Smooth muscle cell of trachea (primary cell): ENCODE data around the gene PGA3. TPM values are rescaled to one million over a fixed set of nuclear protein-coding genes. Genes with fewer than 3 reads are reported as not detected.

ENCODE experiments used
- total RNA-seq: library from RNA; depleted of rRNA; stranded (reverse); fragments of >200 nt; gene quantifications from 2 replicates; pipeline ENCODE4 v1.2.1, GENCODE V29; 2014

PGA3 gene
- total RNA-seq, result 0.50 and 2.0 TPM in 2 replicates

DNA sequence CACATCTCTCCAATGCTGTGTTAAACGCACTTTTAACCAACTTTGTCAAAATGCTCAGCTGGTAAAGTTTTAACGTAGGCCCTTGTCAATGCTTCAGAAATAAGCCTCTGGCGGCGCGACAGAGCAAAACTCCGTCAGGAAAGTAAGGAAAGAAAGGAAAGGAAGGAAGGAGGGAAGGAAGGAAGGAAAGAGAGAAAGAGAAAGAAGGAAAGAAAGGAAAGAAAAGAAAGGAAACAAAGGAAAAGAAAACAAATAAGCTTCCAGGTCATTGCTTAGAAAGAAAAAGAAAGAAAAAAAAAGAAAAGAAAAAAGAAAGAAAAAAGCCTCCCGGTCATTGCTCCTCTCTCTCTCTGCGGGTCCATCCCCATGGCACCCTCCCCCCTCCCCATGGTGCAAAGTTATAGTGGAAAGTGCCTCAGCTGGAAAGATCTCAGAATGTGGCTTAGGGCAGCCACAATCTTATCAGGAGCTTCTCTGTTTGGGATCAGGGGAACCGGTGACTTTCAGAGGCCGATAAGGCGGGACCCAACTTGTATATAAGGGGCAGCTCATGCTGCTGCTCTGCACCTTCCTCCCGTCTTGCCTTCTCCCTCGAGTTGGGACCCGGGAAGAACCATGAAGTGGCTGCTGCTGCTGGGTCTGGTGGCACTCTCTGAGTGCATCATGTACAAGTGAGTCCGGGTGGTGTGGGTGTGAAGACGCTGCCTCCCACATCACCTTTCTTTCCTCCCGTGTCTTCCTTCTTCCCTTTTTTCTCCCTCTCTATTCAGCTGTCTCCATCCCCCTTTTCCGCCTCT, at the start of gene PGA3:
TSS of gene PGA3 (plus strand) at position 566 of the 797 bp plus-strand sequence. CDS start at position 616, 50 bp downstream.

DNA sequence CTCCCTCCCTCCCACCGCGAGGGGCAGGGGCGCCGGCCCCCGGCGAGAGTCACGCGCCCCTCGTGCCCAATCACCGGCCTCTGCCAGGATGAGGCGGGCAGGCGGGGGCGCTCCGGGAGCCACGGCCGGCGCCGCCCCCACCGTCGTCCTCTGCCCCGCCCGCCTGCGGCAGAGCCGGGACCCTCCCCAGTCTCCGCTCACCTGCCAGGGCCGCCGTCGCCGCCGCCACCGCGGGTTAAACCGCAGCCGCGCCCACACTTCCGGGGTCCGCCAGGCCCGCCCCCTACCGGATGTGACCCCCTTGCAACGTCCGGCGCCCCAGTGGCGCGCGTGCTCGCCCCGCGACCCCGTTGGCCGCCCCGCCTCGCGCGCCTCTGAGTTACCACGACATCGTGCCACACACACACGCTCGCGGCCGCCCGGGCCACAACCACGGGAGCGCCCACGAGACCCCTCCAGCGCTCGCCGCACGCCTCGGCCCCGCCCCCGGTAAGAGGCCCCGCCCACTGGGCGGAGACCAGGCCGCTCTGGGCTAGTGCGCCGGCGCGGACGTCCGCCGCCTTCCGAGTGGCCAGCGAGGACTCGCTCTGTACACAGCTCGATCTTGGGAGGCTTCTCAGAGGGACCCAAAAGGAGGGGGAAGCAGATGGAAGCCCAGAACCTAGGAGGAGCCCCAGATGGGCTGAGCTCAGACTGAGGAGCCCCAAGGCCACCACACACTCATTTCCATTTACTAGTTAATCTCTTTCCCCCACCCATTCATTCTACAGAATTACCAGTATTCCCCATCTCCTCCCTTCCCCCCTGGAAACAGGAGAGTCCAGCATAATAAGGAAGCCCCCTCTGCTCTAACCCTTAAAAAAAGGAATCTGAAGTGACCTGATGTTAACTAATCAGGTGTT, 41.9 kb upstream of the PGA3 start, which contains the start of gene VPS37C:
TSS of gene VPS37C (minus strand) at position 237 of the 902 bp plus-strand sequence. CDS start 22,597 bp downstream, outside the sequence.

DNA sequence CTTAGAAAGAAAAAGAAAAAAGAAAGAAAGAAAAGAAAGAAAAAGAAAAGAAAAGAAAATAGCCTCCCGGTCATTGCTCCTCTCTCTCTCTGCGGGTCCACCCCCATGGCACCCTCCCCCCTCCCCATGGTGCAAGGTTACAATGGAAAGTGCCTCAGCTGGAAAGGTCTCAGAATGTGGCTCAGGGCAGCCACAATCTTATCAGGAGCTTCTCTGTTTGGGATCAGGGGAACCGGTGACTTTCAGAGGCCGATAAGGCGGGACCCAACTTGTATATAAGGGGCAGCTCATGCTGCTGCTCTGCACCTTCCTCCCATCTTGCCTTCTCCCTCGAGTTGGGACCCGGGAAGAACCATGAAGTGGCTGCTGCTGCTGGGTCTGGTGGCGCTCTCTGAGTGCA, 18.7 kb downstream of the PGA3 start, which contains the start of gene PGA4:
TSS of gene PGA4 (plus strand) at position 301 of the 400 bp plus-strand sequence. CDS start at position 355, 54 bp downstream.

DNA sequence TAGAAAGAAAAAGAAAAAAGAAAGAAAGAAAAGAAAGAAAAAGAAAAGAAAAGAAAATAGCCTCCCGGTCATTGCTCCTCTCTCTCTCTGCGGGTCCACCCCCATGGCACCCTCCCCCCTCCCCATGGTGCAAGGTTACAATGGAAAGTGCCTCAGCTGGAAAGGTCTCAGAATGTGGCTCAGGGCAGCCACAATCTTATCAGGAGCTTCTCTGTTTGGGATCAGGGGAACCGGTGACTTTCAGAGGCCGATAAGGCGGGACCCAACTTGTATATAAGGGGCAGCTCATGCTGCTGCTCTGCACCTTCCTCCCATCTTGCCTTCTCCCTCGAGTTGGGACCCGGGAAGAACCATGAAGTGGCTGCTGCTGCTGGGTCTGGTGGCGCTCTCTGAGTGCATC, 37.6 kb downstream of the PGA3 start, which contains the start of gene PGA5:
TSS of gene PGA5 (plus strand) at position 301 of the 400 bp plus-strand sequence. CDS start at position 353, 52 bp downstream.

Other genes starting within 250 kb of the PGA3 start
- 0.66 TPM in 1 of 2 replicates, not detected in the other for gene CD6, start 231.8 kb upstream of the PGA3 start, total RNA-seq
- not detected in 2 replicates for gene CD5, start 101.0 kb upstream of the PGA3 start, total RNA-seq
- gene VPS37C, start 42.1 kb upstream of the PGA3 start, total RNA-seq, result 10.0 and 13.1 TPM in 2 replicates
- gene PGA4, start 18.8 kb downstream of the PGA3 start, total RNA-seq, result 0.66 TPM in 1 of 2 replicates, not detected in the other
- 0.29 and 0.50 TPM in 2 replicates for gene PGA5, start 37.7 kb downstream of the PGA3 start, total RNA-seq
- 1.2 and 8.4 TPM in 2 replicates for gene VWCE, start 91.8 kb downstream of the PGA3 start, total RNA-seq
- gene DDB1, start 129.6 kb downstream of the PGA3 start, total RNA-seq, result 292 and 525 TPM in 2 replicates
- 33.5 and 37.1 TPM in 2 replicates for gene TKFC, start 129.7 kb downstream of the PGA3 start, total RNA-seq
- gene CYB561A3, start 158.4 kb downstream of the PGA3 start, total RNA-seq, result 38.1 and 174 TPM in 2 replicates
- 14.7 and 25.3 TPM in 2 replicates for gene TMEM138, start 158.9 kb downstream of the PGA3 start, total RNA-seq
- 7.6 and 11.8 TPM in 2 replicates for gene TMEM216, start 189.1 kb downstream of the PGA3 start, total RNA-seq
- gene CPSF7, start 226.5 kb downstream of the PGA3 start, total RNA-seq, result 20.8 and 21.2 TPM in 2 replicates
- 33.7 and 52.7 TPM in 2 replicates for gene SDHAF2, start 226.6 kb downstream of the PGA3 start, total RNA-seq